OCI-M2 (cell line): ENCODE data around the gene C7orf57.
A peak's percentile ranks its signal among the peaks of the same experiment; 100 is the strongest.
"Not testable (repeated sequence)": the region's sequence is repeated elsewhere in the genome, so short reads cannot be mapped to it uniquely, and the experiment has no call there.

ENCODE experiments used
- DNase-seq: peaks from one replicate; lab custom pipeline; 2025; ENCODE audit not compliant: unreplicated experiment; lab: John Stamatoyannopoulos, UW

Gene C7orf57

GRCh38 chr7:48035301-48035966 is at the start of gene C7orf57:
TSS of gene C7orf57 (plus strand) at chr7:48035543. CDS start at chr7:48036309, 766 bp downstream.
- no peak for DNase-seq

GRCh38 chr7:47988496-47989386 is 46.6 kb upstream of the C7orf57 start:
- DNase-seq, result no peak

- not testable (repeated sequence) for DNase-seq
Measured at GRCh38 chr7:47989607-47990400, 45.5 kb upstream of the C7orf57 start.

- DNase-seq, result no peak
Measured at GRCh38 chr7:47990592-47990991, 44.8 kb upstream of the C7orf57 start.

- DNase-seq, result no peak
Measured at GRCh38 chr7:47991270-47991669, 44.1 kb upstream of the C7orf57 start.

GRCh38 chr7:47991741-47992311 is 43.5 kb upstream of the C7orf57 start:
- DNase-seq, result peak; percentile 41

GRCh38 chr7:47992446-47992845 is 42.9 kb upstream of the C7orf57 start:
- no peak for DNase-seq

- DNase-seq, result no peak
Measured at GRCh38 chr7:47999413-47999812, 35.9 kb upstream of the C7orf57 start.

GRCh38 chr7:48000164-48000563 is 35.2 kb upstream of the C7orf57 start:
- DNase-seq, result not testable (repeated sequence)

- no peak for DNase-seq
Measured at GRCh38 chr7:48004032-48004431, 31.3 kb upstream of the C7orf57 start.

- no peak for DNase-seq
Measured at GRCh38 chr7:48004638-48005037, 30.7 kb upstream of the C7orf57 start.

GRCh38 chr7:48006866-48007265 is 28.5 kb upstream of the C7orf57 start:
- DNase-seq, result no peak

- no peak for DNase-seq
Measured at GRCh38 chr7:48009257-48009656, 26.1 kb upstream of the C7orf57 start.

- DNase-seq, result no peak
Measured at GRCh38 chr7:48009954-48010353, 25.4 kb upstream of the C7orf57 start.

- DNase-seq, result no peak
Measured at GRCh38 chr7:48011323-48011722, 24.0 kb upstream of the C7orf57 start.

- no peak for DNase-seq
Measured at GRCh38 chr7:48011951-48012350, 23.4 kb upstream of the C7orf57 start.

GRCh38 chr7:48016641-48017040 is 18.7 kb upstream of the C7orf57 start:
- DNase-seq, result no peak

GRCh38 chr7:48017674-48018073 is 17.7 kb upstream of the C7orf57 start:
- DNase-seq, result no peak

- no peak for DNase-seq
Measured at GRCh38 chr7:48025624-48026023, 9.7 kb upstream of the C7orf57 start.

GRCh38 chr7:48028938-48029337 is 6.4 kb upstream of the C7orf57 start, which contains the start of gene SUN3:
TSS of gene SUN3 (minus strand) at chr7:48029107. CDS start at chr7:48028938, 169 bp downstream.
- DNase-seq, result no peak

GRCh38 chr7:48031111-48031510 is 4.2 kb upstream of the C7orf57 start:
- DNase-seq, result no peak
